Hepatocyte (in vitro differentiated cells): ENCODE measurements around the gene IKZF3. TPM values are rescaled to one million over a fixed set of nuclear protein-coding genes. Genes with fewer than 3 reads are reported as not detected.

Experiments
- microRNA-seq: library from miRNA; unstranded; fragments of <30 nt; microRNA quantifications from one replicate; pipeline ENCODE4, GENCODE V29; 2017
- polyA plus RNA-seq: library from polyadenylated mRNA; unstranded; fragments of >200 nt; fragmentation: Nextera tagmentation; extraction: Ambion mirVana; gene quantifications from 2 replicates; pipeline ENCODE4 v1.2.1, GENCODE V29; 2016
- small RNA-seq: library from RNA; depleted of rRNA; stranded (forward); fragments of <200 nt; gene quantifications from one replicate; pipeline ENCODE3, GENCODE V24; 2014
- total RNA-seq: library from RNA; depleted of rRNA; stranded (reverse); fragments of >200 nt; gene quantifications from 2 replicates; pipeline ENCODE4 v1.2.3, GENCODE V29; 2014

IKZF3 gene
- total and polyA plus RNA-seq, 2 experiments from 2014 or later: under 0.01 TPM; not detected in 1

Small RNA genes lying within 50 kb of the gene (microRNA-seq; reads per million reads assigned to microRNA genes)
- 7.2 reads per million, percentile 18 among the genes with 10 or more reads in this experiment for gene MIR4728

Small RNA genes lying within 50 kb of the gene (small RNA-seq; reads per million reads assigned to genes)
- not detected for gene AC090844.1
- 0.16 reads per million for gene MIR4728

Other genes with a start within 250 kb of the IKZF3 start
- 1.5 TPM in 2 replicates for gene PPP1R1B, start 237.4 kb downstream of the IKZF3 start, total RNA-seq
- 3.7 TPM in 2 replicates for gene PPP1R1B, start 237.4 kb downstream of the IKZF3 start, polyA plus RNA-seq
- 61.6 and 76.5 TPM in 2 replicates for gene STARD3, start 227.2 kb downstream of the IKZF3 start, total RNA-seq
- 89.0 and 90.3 TPM in 2 replicates for gene STARD3, start 227.2 kb downstream of the IKZF3 start, polyA plus RNA-seq
- gene TCAP, start 199.0 kb downstream of the IKZF3 start, total RNA-seq: 0.90 and 1.0 TPM in 2 replicates
- gene TCAP, start 199.0 kb downstream of the IKZF3 start, polyA plus RNA-seq: 0.64 and 0.66 TPM in 2 replicates
- gene PNMT, start 195.9 kb downstream of the IKZF3 start, total RNA-seq: 51.9 and 64.5 TPM in 2 replicates
- 203 and 204 TPM in 2 replicates for gene PNMT, start 195.9 kb downstream of the IKZF3 start, polyA plus RNA-seq
- gene PGAP3, start 176.3 kb downstream of the IKZF3 start, total RNA-seq: 26.8 and 33.0 TPM in 2 replicates
- 35.4 and 35.6 TPM in 2 replicates for gene PGAP3, start 176.3 kb downstream of the IKZF3 start, polyA plus RNA-seq
- 77.7 and 93.1 TPM in 2 replicates for gene ERBB2, start 164.2 kb downstream of the IKZF3 start, total RNA-seq
- gene ERBB2, start 164.2 kb downstream of the IKZF3 start, polyA plus RNA-seq: 72.9 and 76.4 TPM in 2 replicates
- 37.2 and 72.6 TPM in 2 replicates for gene MIEN1, start 133.8 kb downstream of the IKZF3 start, total RNA-seq
- gene MIEN1, start 133.8 kb downstream of the IKZF3 start, polyA plus RNA-seq: 129 and 133 TPM in 2 replicates
- gene GRB7, start 126.4 kb downstream of the IKZF3 start, total RNA-seq: 19.0 and 22.8 TPM in 2 replicates
- gene GRB7, start 126.4 kb downstream of the IKZF3 start, polyA plus RNA-seq: 29.4 and 29.7 TPM in 2 replicates
- not detected in 2 replicates for gene ZPBP2, start 3.9 kb upstream of the IKZF3 start, total RNA-seq
- gene ZPBP2, start 3.9 kb upstream of the IKZF3 start, polyA plus RNA-seq: not detected in 2 replicates
- 7.9 and 10.3 TPM in 2 replicates for gene GSDMB, start 54.3 kb upstream of the IKZF3 start, total RNA-seq
- gene GSDMB, start 54.3 kb upstream of the IKZF3 start, polyA plus RNA-seq: 6.4 and 6.9 TPM in 2 replicates
- gene ORMDL3, start 63.3 kb upstream of the IKZF3 start, total RNA-seq: 52.8 and 73.3 TPM in 2 replicates
- gene ORMDL3, start 63.3 kb upstream of the IKZF3 start, polyA plus RNA-seq: 33.3 and 56.4 TPM in 2 replicates
- gene LRRC3C, start 63.4 kb upstream of the IKZF3 start, total RNA-seq: 0.57 TPM in 1 of 2 replicates, not detected in the other
- gene LRRC3C, start 63.4 kb upstream of the IKZF3 start, polyA plus RNA-seq: not detected in 2 replicates
- 0.08 TPM in 1 of 2 replicates, not detected in the other for gene GSDMA, start 98.7 kb upstream of the IKZF3 start, total RNA-seq
- 0.08 and 0.21 TPM in 2 replicates for gene GSDMA, start 98.7 kb upstream of the IKZF3 start, polyA plus RNA-seq
- 71.9 and 92.1 TPM in 2 replicates for gene PSMD3, start 116.5 kb upstream of the IKZF3 start, total RNA-seq
- 114 and 124 TPM in 2 replicates for gene PSMD3, start 116.5 kb upstream of the IKZF3 start, polyA plus RNA-seq
- gene CSF3, start 151.1 kb upstream of the IKZF3 start, total RNA-seq: 0.12 TPM in 1 of 2 replicates, not detected in the other
- 0.36 TPM in 1 of 2 replicates, not detected in the other for gene CSF3, start 151.1 kb upstream of the IKZF3 start, polyA plus RNA-seq
- 55.7 and 66.8 TPM in 2 replicates for gene MED24, start 190.1 kb upstream of the IKZF3 start, total RNA-seq
- 69.8 and 69.9 TPM in 2 replicates for gene MED24, start 190.1 kb upstream of the IKZF3 start, polyA plus RNA-seq
- gene THRA, start 198.7 kb upstream of the IKZF3 start, total RNA-seq: 35.3 and 40.2 TPM in 2 replicates
- gene THRA, start 198.7 kb upstream of the IKZF3 start, polyA plus RNA-seq: 20.7 and 22.5 TPM in 2 replicates
- 2.3 and 3.0 TPM in 2 replicates for gene NR1D1, start 236.3 kb upstream of the IKZF3 start, total RNA-seq
- gene NR1D1, start 236.3 kb upstream of the IKZF3 start, polyA plus RNA-seq: 6.9 and 7.1 TPM in 2 replicates